Measurements from ENCODE around the gene GPR27. TPM values are rescaled to one million over a fixed set of nuclear protein-coding genes. Genes with fewer than 3 reads are reported as not detected.

GPR27 gene
- polyA plus RNA-seq, 5 donors, result 2.2 to 3.6 (median 2.8) TPM

DNA sequence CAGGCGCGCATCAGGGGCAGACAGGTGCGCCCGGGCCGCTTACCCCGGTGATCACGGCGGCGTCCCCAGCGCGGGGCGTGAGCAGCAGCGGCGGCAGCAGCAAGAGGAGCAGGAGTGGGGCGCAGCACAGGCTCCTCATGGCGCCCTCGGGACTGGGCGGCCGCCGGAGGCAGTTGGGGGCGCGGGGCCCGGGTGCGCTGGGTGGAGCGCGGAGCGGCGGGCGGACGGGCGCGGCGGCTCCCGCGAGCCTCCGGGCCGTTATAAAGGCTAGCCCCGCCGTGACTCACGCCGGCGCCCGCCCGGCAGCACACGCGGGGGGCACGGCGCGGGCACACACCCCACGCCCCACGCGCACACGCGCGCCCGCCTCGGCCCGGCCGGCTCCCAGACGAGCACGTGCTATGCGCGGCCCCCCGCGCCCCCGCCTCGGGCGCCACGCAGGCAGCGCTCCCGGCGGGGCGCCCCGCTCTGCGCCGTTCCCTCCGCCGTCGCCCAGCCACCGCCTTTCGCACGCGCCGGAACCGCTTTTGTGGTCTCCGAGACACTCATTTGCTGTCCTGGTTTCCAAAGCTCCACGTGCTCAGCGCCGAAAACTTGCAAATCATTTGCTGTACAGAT is 31.4 kb downstream of the GPR27 start, which contains the start of gene PROK2:
TSS of gene PROK2 (minus strand) at position 235 of the 618 bp plus-strand sequence. CDS start at position 139, 96 bp downstream.
- no peak for DNase-seq

DNA sequence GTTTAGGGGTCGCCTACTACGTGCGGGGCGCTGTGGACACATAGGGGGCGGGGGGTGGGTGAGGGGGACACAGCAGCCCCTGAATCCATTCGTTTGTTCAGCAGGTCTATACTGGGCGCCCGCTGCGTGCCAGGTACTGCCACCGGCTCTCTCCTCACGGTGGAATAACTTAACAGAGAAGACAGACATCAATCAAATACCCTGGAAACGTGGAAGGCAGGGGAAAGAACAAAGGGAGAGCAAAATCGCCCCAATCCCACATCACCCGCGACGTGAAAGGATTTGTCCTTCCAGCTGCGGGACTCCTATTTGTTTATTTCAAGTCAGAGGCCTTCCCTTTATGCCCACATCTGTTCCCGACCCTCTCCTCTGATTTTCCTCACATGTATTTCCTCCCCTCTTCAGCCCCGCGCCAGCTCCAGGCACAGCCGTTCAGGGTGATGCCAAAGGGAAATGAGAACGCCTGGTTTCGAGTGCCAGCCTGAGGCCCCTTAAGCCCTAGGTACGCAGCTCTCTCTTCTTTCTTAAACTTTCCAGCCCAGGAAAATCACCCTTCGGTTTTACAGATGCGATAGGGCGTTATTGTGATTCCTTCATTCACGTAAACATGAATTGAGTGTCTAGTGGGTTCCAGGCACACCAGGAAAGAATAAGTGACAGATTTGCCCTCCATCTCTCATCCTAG is 32.0 kb downstream of the GPR27 start:
- DNase-seq, result no peak

- DNase-seq, result no peak
These were observed 32.5 kb downstream of the GPR27 start for GRCh38 chr3:71786217-71786549.

GRCh38 chr3:71786551-71786950 is 32.9 kb downstream of the GPR27 start:
- DNase-seq, result peak in 1 of 2 donors; percentile 41

DNA sequence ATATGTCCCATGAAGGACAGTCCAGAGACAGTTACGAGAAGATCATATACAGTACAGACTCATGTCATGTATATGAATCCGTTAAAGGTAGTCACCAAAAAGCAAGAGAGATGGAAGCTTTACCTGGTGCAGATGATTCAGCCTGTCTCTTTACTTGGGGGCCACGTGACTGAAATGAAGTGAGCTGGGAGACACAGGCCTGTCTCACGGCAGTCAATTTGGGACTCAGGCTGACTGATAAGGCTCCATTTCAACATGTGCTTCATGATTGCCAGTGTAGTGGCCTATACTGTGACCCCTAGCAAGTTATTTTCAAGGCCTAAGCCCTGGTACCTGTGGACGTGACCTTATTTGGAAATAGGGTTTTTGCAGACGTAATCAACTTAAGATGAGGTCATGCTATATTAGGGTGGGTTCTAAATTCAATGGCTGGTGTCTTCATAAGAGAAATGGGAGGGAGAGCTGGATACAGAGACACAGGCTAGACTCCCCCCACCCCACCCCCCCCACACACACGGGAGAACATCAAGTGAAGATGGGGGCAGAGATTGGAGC is 34.3 kb downstream of the GPR27 start:
- no peak for DNase-seq

- DNase-seq, result no peak
These were observed 36.3 kb downstream of the GPR27 start for GRCh38 chr3:71789922-71790321.

DNA sequence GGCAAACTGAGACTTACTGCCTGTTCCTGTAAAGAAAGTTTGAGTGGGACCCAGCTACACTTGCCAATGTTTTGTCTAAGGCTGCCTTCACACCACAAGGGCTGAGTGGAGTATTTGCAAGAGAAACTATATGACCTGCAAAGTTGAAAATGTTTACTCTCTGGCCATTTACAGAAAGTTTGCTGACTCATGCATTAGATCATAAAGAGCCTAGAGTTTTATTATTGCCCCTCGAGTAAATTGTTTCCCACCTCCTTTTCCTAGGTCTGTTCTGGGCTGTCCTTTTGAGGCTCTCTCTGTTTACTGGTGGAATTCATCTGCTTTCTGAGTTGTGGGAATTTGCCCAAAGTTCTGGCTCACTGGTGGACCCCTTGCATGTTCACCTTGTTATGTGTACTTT is 38.0 kb downstream of the GPR27 start:
- no peak for DNase-seq

DNA sequence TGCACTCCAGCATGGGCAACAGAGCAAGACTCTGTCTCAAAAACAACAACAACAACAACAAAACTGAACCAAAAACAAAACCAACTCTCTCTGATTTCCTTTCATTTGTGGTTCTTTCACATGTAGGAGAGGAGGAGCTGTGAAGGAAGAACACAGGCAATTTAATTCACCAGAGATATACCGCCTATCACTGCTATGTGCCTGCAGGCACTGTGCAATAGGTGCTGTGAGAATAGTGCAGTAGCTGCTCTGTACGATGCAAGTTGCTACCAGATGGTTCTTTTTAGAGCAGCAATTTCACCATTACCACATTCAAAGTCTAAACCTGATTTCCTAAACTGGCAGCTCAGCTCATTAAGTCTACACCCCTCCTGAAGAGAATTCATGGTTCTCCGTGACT is 42.6 kb downstream of the GPR27 start:
- no peak for DNase-seq

- no peak for DNase-seq
These were observed 43.8 kb downstream of the GPR27 start for GRCh38 chr3:71797455-71797854.

DNA sequence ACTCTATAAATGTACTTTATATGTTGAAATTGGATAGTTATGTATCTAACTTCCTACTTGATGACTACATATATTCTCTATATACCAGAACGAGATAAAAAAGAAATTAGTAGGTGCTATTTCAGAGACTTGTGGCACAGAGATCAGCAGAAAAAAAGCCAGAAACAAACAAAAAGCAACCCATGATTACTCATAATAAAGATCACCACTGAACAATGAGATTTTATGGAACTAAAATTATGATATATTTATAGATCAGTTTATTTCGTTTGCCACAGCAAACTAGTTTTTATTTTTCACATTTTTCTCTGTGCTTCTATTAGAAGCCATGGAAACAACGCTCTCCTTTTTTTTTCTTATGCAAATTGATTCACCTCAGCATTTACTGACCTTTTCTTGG is 46.4 kb downstream of the GPR27 start:
- DNase-seq, result no peak

- DNase-seq, result no peak
These were observed 48.3 kb downstream of the GPR27 start for GRCh38 chr3:71801986-71802385.

- DNase-seq, result no peak
These were observed 49.6 kb downstream of the GPR27 start for GRCh38 chr3:71803248-71803647.

- no peak for DNase-seq
These were observed 51.5 kb downstream of the GPR27 start for GRCh38 chr3:71805199-71805598.

GRCh38 chr3:71805691-71806090 is 52.0 kb downstream of the GPR27 start:
- DNase-seq, result no peak

Other genes starting within 250 kb of the GPR27 start
- 100 to 1,000 TPM in 3 of 5 donors, 10 to 100 TPM in 2; 88.9 to 130 (median 123) TPM for gene FOXP1, start 170.1 kb upstream of the GPR27 start, polyA plus RNA-seq (ENCODE audit: insufficient read depth in 1 of 5, insufficient read length in 5 of 5, low replicate concordance in 1 of 5)
- 10 to 100 TPM in 4 of 5 donors, 1 to 10 TPM in 1; 8.5 to 15.7 (median 13.3) TPM for gene EIF4E3, start 28.5 kb upstream of the GPR27 start, polyA plus RNA-seq (ENCODE audit: insufficient read depth in 1 of 5, insufficient read length in 5 of 5, low replicate concordance in 1 of 5)
- under 1 TPM in 3 of 5 donors, not detected in 2; 0.10 to 0.14 (median 0.12) TPM for gene PROK2, start 31.3 kb downstream of the GPR27 start, polyA plus RNA-seq (ENCODE audit: insufficient read depth in 1 of 5, insufficient read length in 5 of 5, low replicate concordance in 1 of 5)